Type B pancreatic cell (in vitro differentiated cells): ENCODE results near the gene STYX. TPM values are rescaled to one million over a fixed set of nuclear protein-coding genes. Genes with fewer than 3 reads are reported as not detected.
"Not testable (repeated sequence)": the region's sequence is repeated elsewhere in the genome, so short reads cannot be mapped to it uniquely, and the experiment has no call there.

ENCODE experiments used
- DNase-seq: peaks from one replicate; pipeline ENCODE4 v3.0.0; 2021; ENCODE audit warnings: mixed read lengths; ENCODE audit not compliant: unreplicated experiment; ENCODE audit errors: extremely low spot score
- H3K27ac Mint-ChIP-seq: 2 replicates; pipeline ENCODE4 v1.8.0; 2021; ENCODE audit warnings: mild to moderate bottlenecking, mixed read lengths
- H3K27me3 Mint-ChIP-seq: 2 replicates; pipeline ENCODE4 v1.8.0; 2021; ENCODE audit warnings: mixed read lengths
- H3K36me3 Mint-ChIP-seq: 2 replicates; pipeline ENCODE4 v1.8.0; 2021; ENCODE audit warnings: mixed read lengths
- H3K4me1 Mint-ChIP-seq: one replicate; pipeline ENCODE4 v1.8.0; 2021; ENCODE audit warnings: mixed read lengths; ENCODE audit not compliant: unreplicated experiment
- H3K4me3 Mint-ChIP-seq: 2 replicates; pipeline ENCODE4 v1.8.0; 2021; ENCODE audit warnings: mild to moderate bottlenecking, mixed read lengths
- H3K9me3 Mint-ChIP-seq: 2 replicates; pipeline ENCODE4 v1.8.0; 2021; ENCODE audit warnings: mixed read lengths
- CTCF ChIP-seq: fragments of 200-600 bp; sonication (generic); conservative IDR thresholded peaks from 2 replicates; pipeline ENCODE4 v1.5.0; 2021; ENCODE audit warnings: antibody characterized with exemption, mild to moderate bottlenecking
- total RNA-seq: library from RNA; stranded (reverse); gene quantifications from 2 replicates; pipeline ENCODE4 v1.2.1, GENCODE V29; 2021; ENCODE audit warnings: low replicate concordance

STYX gene
- total RNA-seq, 1 donor from 2014 or later, result 11.0 TPM

DNA sequence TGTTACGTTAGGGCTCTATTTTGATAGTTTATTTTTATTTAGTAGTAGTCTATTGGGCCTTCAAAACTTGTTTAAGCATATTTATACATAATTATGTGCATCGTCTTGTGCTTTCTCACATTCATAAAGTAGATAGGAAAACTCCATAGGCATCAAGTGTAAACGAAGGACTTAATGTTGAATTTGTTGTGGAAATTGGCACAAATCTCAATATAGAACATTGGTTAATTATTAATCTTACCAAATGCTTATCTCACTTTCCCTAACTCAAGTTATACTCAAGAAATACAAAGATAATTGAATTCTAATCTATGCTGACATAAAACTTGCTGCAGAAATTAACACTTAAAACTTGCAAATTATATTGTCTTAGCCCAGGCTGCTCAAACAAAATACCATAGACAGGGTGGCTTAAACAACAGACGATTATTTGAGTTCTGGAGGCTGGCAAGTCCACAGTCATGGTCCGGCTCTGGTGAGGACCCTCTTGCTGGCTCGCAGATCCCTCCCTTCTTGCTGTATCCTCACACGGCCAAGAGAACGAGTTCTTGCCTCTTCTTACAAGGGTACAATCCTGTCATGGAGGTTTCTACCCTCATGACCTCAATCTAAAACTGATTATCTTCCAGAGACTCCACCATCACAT lies 18.8 kb downstream of the STYX start:
- Mint-ChIP-seq H3K27ac (no peak overlapping the region), H3K4me1 (no peaks in the 10 kb centered on the region), H3K27me3 (no peaks in the 10 kb centered on the region), H3K9me3 (no peaks in the 10 kb centered on the region), H3K36me3 (peaks cover 12% of the 10 kb centered on the region), H3K4me3 (no peak overlapping the region)
- no peak for DNase-seq
- no peak for TF ChIP-seq CTCF

DNA sequence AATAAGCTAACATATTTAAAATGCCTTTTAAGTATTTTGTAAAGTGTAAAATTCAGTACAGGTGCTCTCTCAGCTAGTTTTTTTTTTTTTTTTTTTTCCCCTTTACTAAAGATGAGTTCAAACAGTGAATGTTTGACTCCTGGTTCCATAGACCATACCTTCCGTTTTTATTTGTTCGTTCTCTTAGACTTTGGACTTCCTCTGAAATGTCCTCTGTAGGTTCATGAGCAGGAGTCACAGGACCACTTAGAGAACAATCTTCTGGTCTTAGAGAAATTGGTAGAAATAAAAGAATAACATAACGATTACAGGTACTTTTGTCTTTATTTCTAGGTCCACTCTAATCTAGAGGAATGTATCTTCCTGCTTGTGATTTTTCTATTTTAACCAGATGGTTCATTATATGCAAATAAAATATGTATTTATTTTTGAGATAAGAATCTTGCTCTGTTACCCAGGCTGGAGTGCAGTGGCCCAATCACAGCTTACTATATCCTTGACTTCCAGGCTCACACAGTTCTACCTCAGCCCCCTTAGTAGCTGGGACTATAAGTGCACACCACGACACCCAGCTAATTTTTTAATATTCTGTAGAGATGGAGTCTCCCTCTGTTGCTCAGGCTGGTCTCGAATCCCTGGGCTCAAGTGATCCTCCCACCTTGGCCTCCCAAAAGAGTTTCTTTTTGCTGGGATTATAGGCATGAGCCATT lies 25.8 kb downstream of the STYX start:
- no peak overlapping the region for H3K4me3 Mint-ChIP-seq
- no peak for DNase-seq
- peaks cover 4% of the 10 kb centered on the region for H3K36me3 Mint-ChIP-seq
- no peaks in the 10 kb centered on the region for H3K27me3 Mint-ChIP-seq
- no peak for TF ChIP-seq CTCF
- H3K9me3 Mint-ChIP-seq, result no peaks in the 10 kb centered on the region
- H3K27ac Mint-ChIP-seq, result no peak overlapping the region
- no peaks in the 10 kb centered on the region for H3K4me1 Mint-ChIP-seq

DNA sequence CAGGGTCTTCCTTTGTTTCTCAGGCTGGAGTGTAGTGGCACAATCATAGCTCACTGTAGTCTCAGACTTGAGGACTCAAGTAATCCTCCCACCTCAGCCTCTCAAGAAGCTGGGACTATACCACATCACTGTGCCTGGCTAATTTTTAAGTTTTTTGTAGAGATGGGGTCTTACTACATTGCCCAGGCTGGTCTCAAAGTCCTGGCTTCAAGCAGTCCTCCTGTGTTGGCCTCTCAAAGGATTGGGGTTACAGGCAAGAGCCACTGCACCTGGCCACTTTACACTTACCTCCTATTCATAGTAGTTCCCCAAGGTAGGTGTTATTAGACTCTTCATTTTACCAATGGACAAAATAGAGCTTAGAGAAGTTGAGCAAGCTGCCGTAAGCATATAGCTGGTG lies 29.2 kb downstream of the STYX start:
- Mint-ChIP-seq H3K4me3 (no peak overlapping the region), H3K4me1 (no peaks in the 10 kb centered on the region), H3K9me3 (no peaks in the 10 kb centered on the region), H3K27ac (no peak overlapping the region), H3K27me3 (no peaks in the 10 kb centered on the region), H3K36me3 (peaks cover 5% of the 10 kb centered on the region)
- no peak for TF ChIP-seq CTCF
- DNase-seq, result no peak

DNA sequence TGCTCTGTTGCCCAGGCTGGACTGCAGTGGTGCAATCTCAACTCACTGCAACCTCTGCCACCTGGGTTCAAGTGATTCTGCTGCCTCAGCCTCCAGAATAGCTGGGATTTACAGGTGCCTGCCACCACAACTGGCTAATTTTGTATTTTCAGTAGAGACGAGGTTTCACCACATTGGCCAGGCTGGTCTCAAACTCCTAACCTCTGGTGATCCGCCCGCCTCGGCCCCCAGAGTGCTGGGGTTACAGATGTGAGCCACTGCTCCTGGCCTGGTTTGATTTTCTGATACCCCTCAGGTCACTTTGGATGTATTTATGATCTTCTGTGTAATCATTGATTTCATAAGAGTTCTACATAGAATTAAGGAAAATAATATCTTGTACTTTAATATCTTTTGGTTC lies 33.0 kb downstream of the STYX start:
- not testable (repeated sequence) for DNase-seq, H3K4me3 Mint-ChIP-seq, H3K4me1 Mint-ChIP-seq, H3K27me3 Mint-ChIP-seq, H3K27ac Mint-ChIP-seq, H3K9me3 Mint-ChIP-seq
- H3K36me3 Mint-ChIP-seq, result peaks cover 13% of the 10 kb centered on the region

GRCh38 chr14:52767058-52767833 lies 37.3 kb downstream of the STYX start:
- Mint-ChIP-seq H3K27ac (no peak overlapping the region), H3K4me1 (no peaks in the 10 kb centered on the region)

More at GRCh38 chr14:52767058-52767833, 37.3 kb downstream of the STYX start:
- Mint-ChIP-seq H3K9me3 (no peaks in the 10 kb centered on the region), H3K27me3 (no peaks in the 10 kb centered on the region), H3K4me3 (no peak overlapping the region), H3K36me3 (peaks cover 28% of the 10 kb centered on the region)
- no peak for DNase-seq
- TF ChIP-seq CTCF, result no peak
